Neutrophil (primary cell): ENCODE results near the gene PRKACB.

Source experiments
- H3K27ac ChIP-seq: fragments of 200-600 bp; sonication (generic); 2 replicates; pipeline ENCODE4 v1.5.1; 2016; ENCODE audit warnings: mild to moderate bottlenecking, moderate library complexity
- H3K27me3 ChIP-seq: fragments of 200-600 bp; sonication (generic); 2 replicates; pipeline ENCODE4 v1.6.0; 2016; ENCODE audit warnings: mild to moderate bottlenecking
- H3K36me3 ChIP-seq: fragments of 200-600 bp; sonication (generic); 2 replicates; pipeline ENCODE4 v1.5.1; 2017
- H3K4me1 ChIP-seq, 2 experiments: fragments of 200-600 bp in 1 of 2; sonication (generic) in 1 of 2; 1 replicate in 1 of 2; 2 replicates in 1 of 2; pipeline versions ENCODE4 v1.5.1 to v1.6.1; 2013 to 2016; ENCODE audit warnings: low read depth in 1 of 2, low read length in 1 of 2, mild to moderate bottlenecking in 1 of 2, moderate library complexity in 1 of 2; ENCODE audit not compliant: control insufficient read depth in 1 of 2, insufficient read depth in 1 of 2
- H3K4me3 ChIP-seq, 2 experiments: fragments of 200-600 bp in 1 of 2; sonication (generic) in 1 of 2; 1 replicate in 1 of 2; 2 replicates in 1 of 2; pipeline ENCODE4 v1.5.1; 2013 to 2016; ENCODE audit warnings: low read depth in 1 of 2, low read length in 1 of 2, mild to moderate bottlenecking in 1 of 2, moderate library complexity in 1 of 2
- H3K9me3 ChIP-seq: fragments of 200-600 bp; sonication (generic); 2 replicates; pipeline ENCODE4 v1.5.1; 2016
- CTCF ChIP-seq: fragments of 200-600 bp; sonication (generic); IDR thresholded peaks from 2 replicates; pipeline ENCODE4 v1.5.1; 2016; ENCODE audit warnings: antibody characterized with exemption

PRKACB gene

GRCh38 chr1:84107955-84108354, 36.1 kb upstream of the PRKACB start:
- H3K9me3 ChIP-seq = no peaks in the 10 kb centered on the region
- no peaks in the 10 kb centered on the region for H3K27me3 ChIP-seq
- H3K27ac ChIP-seq = no peak overlapping the region
- TF ChIP-seq CTCF = no peak
- H3K36me3 ChIP-seq = no peaks in the 10 kb centered on the region
- H3K4me1 ChIP-seq = no peaks in the 10 kb centered on the region
- H3K4me3 ChIP-seq = no peak overlapping the region

- Histone ChIP-seq H3K9me3 (no peaks in the 10 kb centered on the region), H3K27me3 (no peaks in the 10 kb centered on the region), H3K4me3 (no peak overlapping the region), H3K27ac (no peak overlapping the region), H3K4me1 (no peaks in the 10 kb centered on the region), H3K36me3 (no peaks in the 10 kb centered on the region)
- TF ChIP-seq CTCF = no peak
Measured at GRCh38 chr1:84108900-84109578, 35.0 kb upstream of the PRKACB start.

GRCh38 chr1:84110629-84111028, 33.4 kb upstream of the PRKACB start:
- H3K4me1 ChIP-seq = no peaks in the 10 kb centered on the region
- no peaks in the 10 kb centered on the region for H3K36me3 ChIP-seq
- H3K9me3 ChIP-seq = no peaks in the 10 kb centered on the region
- no peak overlapping the region for H3K27ac ChIP-seq
- no peak for TF ChIP-seq CTCF
- no peaks in the 10 kb centered on the region for H3K27me3 ChIP-seq
- no peak overlapping the region for H3K4me3 ChIP-seq

- Histone ChIP-seq H3K4me1 (no peaks in the 10 kb centered on the region), H3K4me3 (no peak overlapping the region), H3K27ac (no peak overlapping the region), H3K27me3 (no peaks in the 10 kb centered on the region), H3K9me3 (no peaks in the 10 kb centered on the region), H3K36me3 (no peaks in the 10 kb centered on the region)
- no peak for TF ChIP-seq CTCF
Measured at GRCh38 chr1:84116558-84116957, 27.5 kb upstream of the PRKACB start.

- H3K4me1 ChIP-seq = no peaks in the 10 kb centered on the region
- no peak overlapping the region for H3K27ac ChIP-seq
- no peak overlapping the region for H3K4me3 ChIP-seq
- H3K36me3 ChIP-seq = no peaks in the 10 kb centered on the region
- no peak for TF ChIP-seq CTCF
- H3K27me3 ChIP-seq = no peaks in the 10 kb centered on the region
- no peaks in the 10 kb centered on the region for H3K9me3 ChIP-seq
Measured at GRCh38 chr1:84117868-84118267, 26.2 kb upstream of the PRKACB start.
